ENCODE data around the gene GRIK2. TPM values are rescaled to one million over a fixed set of nuclear protein-coding genes. Genes with fewer than 3 reads are reported as not detected.

GRIK2 gene
- total RNA-seq, 1 experiment from 2014 or later = 0.70 TPM

DNA sequence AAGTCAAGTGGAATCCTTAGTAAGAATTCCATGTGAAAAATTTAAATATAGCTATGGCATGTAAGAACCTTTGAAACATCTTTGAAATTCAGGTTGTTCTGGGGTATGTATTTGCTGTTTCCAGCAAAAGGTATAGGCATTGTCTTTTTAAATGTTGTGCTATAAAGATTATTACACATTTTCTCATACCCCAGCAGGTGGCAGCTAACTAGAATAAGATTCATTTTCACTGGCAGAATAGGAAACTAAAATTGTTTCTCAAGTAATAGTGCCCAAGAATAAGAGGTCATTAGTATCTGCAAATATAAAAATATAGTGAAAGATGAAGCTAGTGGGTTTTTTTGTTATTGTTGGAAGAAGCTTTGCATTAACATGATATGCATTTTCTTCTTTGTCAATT lies 1.8 kb downstream of the GRIK2 start:
- Histone ChIP-seq H3K4ac (ENCODE audit: low read depth, low read length) (no peak overlapping the region), H3K18ac (ENCODE audit: insufficient read length, low read depth, low read length) (no peak overlapping the region), H4K91ac (ENCODE audit: insufficient read length, low read depth, low read length) (no peak overlapping the region), H2BK5ac (ENCODE audit: insufficient read length, low read length) (no peak overlapping the region), H2BK120ac (ENCODE audit: low read depth, low read length, poor library complexity, severe bottlenecking) (no peak overlapping the region), H2BK20ac (ENCODE audit: low read depth, low read length, poor library complexity, severe bottlenecking) (no peak overlapping the region), H3K79me1 (ENCODE audit: insufficient read depth, low read depth, low read length, poor library complexity, severe bottlenecking) (no peaks in the 10 kb centered on the region), H3K9ac (ENCODE audit: extremely low read depth, insufficient read length, low read length) (no peak overlapping the region), H3K27me3 (ENCODE audit: insufficient read depth, low read length) (peaks cover 10% of the 10 kb centered on the region; the same call in 1 of the 2 replicates), H3K4me2 (ENCODE audit: insufficient read depth, insufficient read length, low read length) (no peak overlapping the region), H2AK5ac (ENCODE audit: insufficient read length, low read length) (no peak overlapping the region), H3K23ac (ENCODE audit: insufficient read length, low read depth, low read length) (no peak overlapping the region), H3T11ph (ENCODE audit: low read length) (no peak overlapping the region), H3K27ac (ENCODE audit: insufficient read length, low read depth, low read length) (no peak overlapping the region), H4K20me1 (ENCODE audit: control insufficient read depth, insufficient read depth, insufficient read length) (no peaks in the 10 kb centered on the region), H4K5ac (ENCODE audit: insufficient read length, low read depth, low read length) (no peak overlapping the region), H2BK12ac (ENCODE audit: insufficient read length, low read depth, low read length) (no peak overlapping the region), H3K79me2 (ENCODE audit: insufficient read depth, low read length) (no peaks in the 10 kb centered on the region), H2AFZ (ENCODE audit: low read length) (no peak overlapping the region), H3K14ac (ENCODE audit: insufficient read depth, low read length) (no peak overlapping the region), H3K4me1 (ENCODE audit: insufficient read depth, low read length) (0 out of 2 replicates have a peak, but pooled peaks cover 2% of the 10 kb centered on the region), H2BK15ac (ENCODE audit: low read depth, low read length) (no peak overlapping the region), H3K56ac (ENCODE audit: insufficient read length, low read depth, low read length) (no peak overlapping the region), H3K23me2 (ENCODE audit: insufficient read length, low read depth, low read length, poor library complexity, severe bottlenecking) (peaks cover 27% of the 10 kb centered on the region), H4K8ac (replicated peaks; ENCODE audit: insufficient read length, low read depth, low read length) (no peak overlapping the region), H3K9me3 (ENCODE audit: control insufficient read depth, low read depth, low read length) (no peaks in the 10 kb centered on the region)
- Mint-ChIP-seq H3K27me3 (ENCODE audit: low read depth) (peaks cover 83% of the 10 kb centered on the region), H3K4me1 (peaks cover 18 to 31% of the 10 kb centered on the region in 2 experiments), H3K9me3 (no peaks in the 10 kb centered on the region; a peak in 1 of 5 replicates), H3K4me3 (no peak overlapping the region), H3K27ac (no peak overlapping the region), H3K36me3 (ENCODE audit: insufficient read depth in 1 of 3, low read depth in 3 of 3) (no peaks in the 10 kb centered on the region; a peak in 1 of 7 replicates)
- no peak for TF ChIP-seq CTCF (conservative IDR thresholded peaks at IDR 0.05)
- DNase-seq = no peak

All from H9 (cell line).